ENCODE results near the gene PLA2G4C. TPM values are rescaled to one million over a fixed set of nuclear protein-coding genes. Genes with fewer than 3 reads are reported as not detected.

The PLA2G4C gene
- polyA plus RNA-seq, 3 donors, result 2.5 to 6.9 (median 3.3) TPM

- WGBS, 3 donors, result 81 to 87% (median 83%) methylated on average over 2 of the region's 2 CpGs
- no peak overlapping the region for H3K27ac ChIP-seq (ENCODE audit: low read depth, low read length)
These were observed 41.2 kb downstream of the PLA2G4C start for GRCh38 chr19:48069435-48069834.

GRCh38 chr19:48064509-48064908, 46.1 kb downstream of the PLA2G4C start:
- no peak overlapping the region for H3K27ac ChIP-seq (ENCODE audit: low read depth, low read length)
- 68 to 87% (median 83%) methylated on average over 2 of the region's 2 CpGs for WGBS, 3 donors

- WGBS, 3 donors, result 43 to 58% (median 58%) methylated on average over 37 of the region's 37 CpGs
- H3K27ac ChIP-seq (ENCODE audit: low read depth, low read length), result no peak overlapping the region
These were observed 48.9 kb downstream of the PLA2G4C start for GRCh38 chr19:48061401-48062344.

- H3K27ac ChIP-seq (ENCODE audit: low read depth, low read length), result no peak overlapping the region
- WGBS, 3 donors, result 78 to 89% (median 88%) methylated on average over 5 of the region's 5 CpGs
These were observed 50.2 kb downstream of the PLA2G4C start for GRCh38 chr19:48060381-48060780.

- H3K27ac ChIP-seq (ENCODE audit: low read depth, low read length), result no peak overlapping the region
- 83 to 95% (median 89%) methylated on average over 6 of the region's 6 CpGs for WGBS, 3 donors
These were observed 51.3 kb downstream of the PLA2G4C start for GRCh38 chr19:48059331-48059730.

GRCh38 chr19:48053856-48054255, 56.8 kb downstream of the PLA2G4C start:
- H3K27ac ChIP-seq (ENCODE audit: low read depth, low read length), result no peak overlapping the region
- WGBS, 3 donors, result 75 to 87% (median 86%) methylated on average over 5 of the region's 5 CpGs

GRCh38 chr19:48053076-48053475, 57.5 kb downstream of the PLA2G4C start:
- 63 to 94% (median 90%) methylated on average over 5 of the region's 5 CpGs for WGBS, 3 donors
- no peak overlapping the region for H3K27ac ChIP-seq (ENCODE audit: low read depth, low read length)

GRCh38 chr19:48051335-48052033, 59.1 kb downstream of the PLA2G4C start:
- WGBS, 3 donors, result 78 to 88% (median 82%) methylated on average over 10 of the region's 10 CpGs

GRCh38 chr19:48044561-48044960, 66.1 kb downstream of the PLA2G4C start:
- H3K27ac ChIP-seq (ENCODE audit: low read depth, low read length), result no peak overlapping the region
- 79 to 90% (median 81%) methylated on average over 5 of the region's 5 CpGs for WGBS, 3 donors

More at GRCh38 chr19:48051335-48052033, 59.1 kb downstream of the PLA2G4C start:
- H3K27ac ChIP-seq (ENCODE audit: low read depth, low read length), result no peak overlapping the region

GRCh38 chr19:48043675-48044258, 66.8 kb downstream of the PLA2G4C start, which contains the start of gene CABP5:
TSS of gene CABP5 (minus strand) at chr19:48044079. CDS start at chr19:48043922, 157 bp downstream.
- no peak within 1 kb of the TSS for H3K27ac ChIP-seq (ENCODE audit: low read depth, low read length)

GRCh38 chr19:48041877-48042580, 68.6 kb downstream of the PLA2G4C start:
- H3K27ac ChIP-seq (ENCODE audit: low read depth, low read length), result no peak overlapping the region
- 38 to 57% (median 50%) methylated on average over 2 of the region's 2 CpGs for WGBS, 3 donors

More at GRCh38 chr19:48043675-48044258, 66.8 kb downstream of the PLA2G4C start, which contains the start of gene CABP5:
- WGBS, 3 donors, result 78 to 82% (median 79%) methylated on average over 10 of the region's 10 CpGs

- H3K27ac ChIP-seq (ENCODE audit: low read depth, low read length), result no peak overlapping the region
- WGBS, 3 donors, result 79 to 95% (median 85%) methylated on average over 2 of the region's 2 CpGs
These were observed 73.9 kb downstream of the PLA2G4C start for GRCh38 chr19:48036765-48037164.

- no peak overlapping the region for H3K27ac ChIP-seq (ENCODE audit: low read depth, low read length)
- WGBS, 3 donors, result 61 to 80% (median 68%) methylated on average over 5 of the region's 5 CpGs
These were observed 77.0 kb downstream of the PLA2G4C start for GRCh38 chr19:48033604-48034003.

GRCh38 chr19:48030073-48030472, 80.5 kb downstream of the PLA2G4C start:
- WGBS, 3 donors, result 55 to 70% (median 66%) methylated on average over 10 of the region's 10 CpGs
- no peak overlapping the region for H3K27ac ChIP-seq (ENCODE audit: low read depth, low read length)

GRCh38 chr19:48029431-48029830, 81.2 kb downstream of the PLA2G4C start:
- no peak overlapping the region for H3K27ac ChIP-seq (ENCODE audit: low read depth, low read length)
- WGBS, 3 donors, result 72 to 81% (median 74%) methylated on average over 7 of the region's 7 CpGs

GRCh38 chr19:48025480-48025879, 85.1 kb downstream of the PLA2G4C start:
- WGBS, 3 donors, result 61 to 80% (median 77%) methylated on average over 3 of the region's 3 CpGs
- H3K27ac ChIP-seq (ENCODE audit: low read depth, low read length), result no peak overlapping the region

GRCh38 chr19:48023518-48023917, 87.1 kb downstream of the PLA2G4C start:
- 85 to 94% (median 89%) methylated on average over 3 of the region's 3 CpGs for WGBS, 3 donors

GRCh38 chr19:48023011-48023410, 87.6 kb downstream of the PLA2G4C start:
- no peak overlapping the region for H3K27ac ChIP-seq (ENCODE audit: low read depth, low read length)
- 49 to 68% (median 63%) methylated on average over 2 of the region's 2 CpGs for WGBS, 3 donors

More at GRCh38 chr19:48023518-48023917, 87.1 kb downstream of the PLA2G4C start:
- H3K27ac ChIP-seq (ENCODE audit: low read depth, low read length), result no peak overlapping the region

All from adipose tissue (tissue), 3 donors.